GOT3 (cell line): Measurements from ENCODE around the gene XKR8.

Source experiments
- DNase-seq: peaks from one replicate; lab custom pipeline; 2025; ENCODE audit warnings: mixed read lengths; lab: John Stamatoyannopoulos, UW

The XKR8 gene, protein sequence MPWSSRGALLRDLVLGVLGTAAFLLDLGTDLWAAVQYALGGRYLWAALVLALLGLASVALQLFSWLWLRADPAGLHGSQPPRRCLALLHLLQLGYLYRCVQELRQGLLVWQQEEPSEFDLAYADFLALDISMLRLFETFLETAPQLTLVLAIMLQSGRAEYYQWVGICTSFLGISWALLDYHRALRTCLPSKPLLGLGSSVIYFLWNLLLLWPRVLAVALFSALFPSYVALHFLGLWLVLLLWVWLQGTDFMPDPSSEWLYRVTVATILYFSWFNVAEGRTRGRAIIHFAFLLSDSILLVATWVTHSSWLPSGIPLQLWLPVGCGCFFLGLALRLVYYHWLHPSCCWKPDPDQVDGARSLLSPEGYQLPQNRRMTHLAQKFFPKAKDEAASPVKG

DNA sequence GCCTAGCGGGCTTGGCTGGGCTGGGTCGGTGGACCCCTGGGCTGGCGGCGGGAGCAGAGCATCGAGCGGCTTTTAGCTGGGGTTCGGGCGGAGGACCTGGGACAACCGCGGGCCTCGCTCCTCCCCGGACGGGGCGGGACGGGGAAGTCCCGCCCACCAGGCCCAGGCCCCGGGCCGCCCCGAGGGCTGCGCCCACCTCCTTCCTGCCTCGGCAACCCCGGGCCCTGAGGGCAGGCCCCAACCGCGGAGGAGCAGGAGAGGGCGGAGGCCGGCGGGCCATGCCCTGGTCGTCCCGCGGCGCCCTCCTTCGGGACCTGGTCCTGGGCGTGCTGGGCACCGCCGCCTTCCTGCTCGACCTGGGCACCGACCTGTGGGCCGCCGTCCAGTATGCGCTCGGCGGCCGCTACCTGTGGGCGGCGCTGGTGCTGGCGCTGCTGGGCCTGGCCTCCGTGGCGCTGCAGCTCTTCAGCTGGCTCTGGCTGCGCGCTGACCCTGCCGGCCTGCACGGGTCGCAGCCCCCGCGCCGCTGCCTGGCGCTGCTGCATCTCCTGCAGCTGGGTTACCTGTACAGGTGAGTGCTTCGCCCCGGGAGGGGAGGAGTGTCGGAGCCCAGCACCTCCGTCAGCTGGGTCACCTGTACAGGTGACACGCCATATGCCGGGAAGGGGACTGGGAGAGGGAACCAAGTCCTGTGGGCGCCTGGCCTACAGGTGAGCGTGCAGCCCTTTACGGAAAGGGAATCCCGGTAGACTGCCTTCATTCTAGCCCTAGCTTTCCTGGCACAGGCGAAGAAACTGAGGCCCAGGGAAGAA, at the start of gene XKR8:
Gene XKR8, plus strand, starts transcription at position 182 of the 812 bp plus-strand sequence. Its CDS starts 97 bp downstream, at position 279.
- peak; percentile 51 for DNase-seq

DNA sequence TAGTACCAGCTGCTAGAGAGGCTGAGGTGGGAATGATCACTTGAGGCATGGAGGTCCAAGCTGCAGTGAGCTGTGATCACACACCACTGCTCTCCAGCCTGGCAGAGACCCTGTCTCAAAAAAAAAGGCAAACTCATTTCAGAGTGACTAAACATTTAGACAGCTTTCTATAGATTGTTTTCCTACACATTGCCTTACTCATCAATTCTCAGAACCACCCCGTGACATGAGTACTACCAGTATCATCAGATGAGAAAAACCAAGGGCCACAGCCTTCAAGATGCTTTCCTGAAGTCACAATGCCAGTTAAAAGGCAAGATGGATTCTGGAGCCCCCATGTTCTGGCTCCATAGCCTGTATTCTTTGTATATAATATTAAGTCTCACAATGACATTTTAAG, 47.3 kb upstream of the XKR8 start:
- no peak for DNase-seq

DNA sequence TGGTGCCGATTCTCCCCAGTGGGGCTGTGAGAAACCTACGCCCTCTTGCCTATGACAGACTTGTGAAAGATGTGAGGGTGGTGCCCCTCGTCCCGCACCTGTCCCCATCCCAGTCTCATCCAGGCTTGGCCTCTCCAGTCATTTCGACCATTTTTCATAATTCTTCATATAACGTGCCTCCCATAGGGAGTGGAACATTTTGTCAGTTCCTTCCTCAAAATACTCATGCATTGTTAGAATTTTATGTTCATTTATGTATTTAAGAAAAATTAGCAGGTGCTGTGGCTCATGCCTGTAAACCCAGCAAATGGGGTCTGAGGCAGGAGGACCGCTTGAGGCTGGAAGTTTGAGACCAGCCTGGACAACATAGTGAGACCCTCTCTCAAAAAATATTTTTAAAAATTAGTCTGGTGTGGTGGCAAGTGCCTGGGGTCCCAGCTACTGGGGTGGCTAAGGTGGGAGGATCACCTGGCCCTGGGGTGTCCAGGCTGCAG, 44.6 kb upstream of the XKR8 start:
- no peak for DNase-seq

DNA sequence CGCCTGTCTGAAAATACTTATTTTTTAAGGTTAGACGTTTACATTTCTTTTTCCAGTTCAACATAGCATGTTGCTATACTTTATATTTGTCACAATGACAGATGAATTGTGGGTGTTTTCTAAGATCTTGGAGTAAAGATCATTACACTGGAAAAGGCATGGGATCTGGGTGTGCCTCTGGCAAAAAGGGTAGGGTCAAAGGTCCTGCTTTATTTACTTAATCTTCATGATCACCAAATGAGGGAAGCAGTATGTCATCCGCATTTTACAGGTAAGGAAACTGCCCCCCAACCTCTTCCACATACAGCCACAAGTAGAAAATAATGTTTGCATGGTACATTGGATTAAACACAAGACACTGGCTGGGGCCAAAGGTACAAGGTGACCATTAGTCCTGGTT, 37.5 kb upstream of the XKR8 start:
- no peak for DNase-seq

DNA sequence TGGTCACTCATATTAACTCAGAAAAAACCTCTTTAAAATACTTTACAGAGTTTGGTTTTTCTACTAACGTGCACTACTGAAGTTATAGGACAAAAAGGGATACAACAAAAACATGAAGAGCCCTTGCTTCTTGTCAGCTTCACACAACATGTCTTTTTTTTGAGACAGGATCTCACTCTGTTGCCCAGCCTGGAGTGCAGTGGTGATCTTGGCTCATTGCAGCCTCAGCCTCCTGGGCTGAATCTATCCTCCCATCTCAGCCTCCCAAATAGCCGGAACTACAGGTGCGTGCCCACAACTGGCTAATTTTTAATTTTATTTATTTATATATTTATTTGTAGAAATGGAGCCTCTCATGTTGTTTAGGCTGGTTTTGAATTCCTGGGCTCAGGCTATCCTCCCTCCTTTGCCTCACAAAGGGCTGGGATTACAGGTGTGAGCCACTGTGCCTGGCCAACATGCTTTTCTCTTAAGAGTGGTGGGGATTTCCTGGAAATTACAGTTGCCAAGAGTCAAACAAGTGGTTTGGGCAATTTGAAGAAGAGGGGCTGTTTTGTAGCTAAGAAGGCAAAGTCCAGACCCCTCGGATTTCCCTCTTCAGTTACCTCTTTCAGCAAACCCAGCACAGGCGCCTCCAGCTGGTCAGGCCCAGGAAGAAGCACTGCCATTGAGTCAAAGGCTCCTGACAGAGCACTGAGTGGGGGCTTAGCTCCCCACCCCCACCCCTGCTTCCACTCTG, 31.4 kb upstream of the XKR8 start:
- DNase-seq = no peak

DNA sequence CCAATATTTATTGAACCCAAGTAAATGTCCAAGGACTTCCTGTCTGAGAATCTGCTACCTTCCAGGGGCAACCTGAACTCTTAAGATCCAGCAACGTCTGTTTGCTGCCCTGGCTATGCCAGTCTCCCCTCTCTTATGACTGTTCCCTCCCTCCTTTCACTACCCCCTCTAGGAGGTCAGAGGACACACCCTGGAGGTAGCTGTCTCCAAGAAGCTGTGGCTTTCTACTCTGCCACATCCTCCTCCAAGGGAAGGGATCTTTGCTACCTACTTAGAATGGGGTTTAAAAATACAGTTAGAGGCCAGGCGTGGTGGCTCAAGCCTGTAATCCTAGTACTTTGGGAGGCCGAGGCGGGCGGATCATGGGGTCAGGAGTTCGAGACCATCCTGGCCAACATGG, 28.6 kb upstream of the XKR8 start:
- DNase-seq = no peak

DNA sequence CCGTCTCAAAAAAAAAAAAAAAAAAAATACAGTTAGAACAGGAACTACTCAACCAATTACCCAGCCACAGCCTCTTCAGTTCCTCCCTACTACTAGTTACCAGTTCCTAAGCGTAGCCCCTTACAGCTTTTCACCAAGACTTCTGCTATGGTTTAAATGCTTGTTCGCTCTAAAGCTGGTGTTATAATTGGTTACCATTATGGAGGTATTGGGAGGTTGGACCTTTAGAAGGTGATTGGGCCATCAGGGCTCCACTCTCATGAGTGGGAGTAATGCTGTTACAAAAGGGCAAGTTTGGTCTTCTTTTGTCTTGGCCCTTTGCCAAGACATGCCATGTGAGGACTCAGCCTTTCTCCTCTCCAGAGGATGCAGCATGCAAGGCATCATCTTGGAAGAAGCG, 28.0 kb upstream of the XKR8 start:
- no peak for DNase-seq

DNA sequence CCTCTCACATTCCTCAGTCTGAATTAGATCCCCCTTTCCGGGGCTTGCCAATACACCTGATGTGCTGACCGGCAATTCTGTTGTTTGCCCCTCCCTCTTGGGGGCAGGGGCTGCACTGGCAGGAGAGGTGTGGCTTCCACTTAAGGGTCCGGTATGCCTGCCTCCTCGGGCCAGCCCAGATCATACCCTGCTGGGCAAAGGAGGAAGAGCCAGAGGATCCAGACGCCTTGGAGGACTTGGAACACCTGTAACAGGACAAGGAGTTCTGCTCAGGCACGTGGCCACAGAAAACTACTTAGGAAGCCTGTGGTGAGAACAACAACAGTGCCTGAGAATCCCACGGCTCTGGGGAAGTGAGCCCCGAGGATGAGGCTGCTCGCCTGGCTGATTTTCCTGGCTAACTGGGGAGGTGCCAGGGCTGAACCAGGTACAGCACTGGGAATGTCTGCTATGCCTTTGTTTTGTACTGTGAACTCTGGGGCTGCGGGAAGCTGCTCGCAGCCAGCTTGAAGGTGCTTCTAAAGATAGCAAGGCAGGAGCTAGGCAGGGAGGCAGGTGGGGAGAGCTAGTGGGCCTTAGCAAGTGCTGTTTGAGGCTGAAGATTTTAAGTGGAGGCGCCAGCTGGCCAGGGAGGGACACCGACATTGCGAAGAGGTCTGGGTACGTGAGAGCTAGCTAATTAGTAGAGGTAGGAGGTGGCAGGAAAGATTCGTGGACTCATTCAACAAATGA, 24.8 kb upstream of the XKR8 start, which contains the start of gene SMPDL3B:
Gene SMPDL3B, plus strand, starts transcription at position 183 of the 732 bp plus-strand sequence. Its CDS starts 184 bp downstream, at position 367.
- no peak for DNase-seq

DNA sequence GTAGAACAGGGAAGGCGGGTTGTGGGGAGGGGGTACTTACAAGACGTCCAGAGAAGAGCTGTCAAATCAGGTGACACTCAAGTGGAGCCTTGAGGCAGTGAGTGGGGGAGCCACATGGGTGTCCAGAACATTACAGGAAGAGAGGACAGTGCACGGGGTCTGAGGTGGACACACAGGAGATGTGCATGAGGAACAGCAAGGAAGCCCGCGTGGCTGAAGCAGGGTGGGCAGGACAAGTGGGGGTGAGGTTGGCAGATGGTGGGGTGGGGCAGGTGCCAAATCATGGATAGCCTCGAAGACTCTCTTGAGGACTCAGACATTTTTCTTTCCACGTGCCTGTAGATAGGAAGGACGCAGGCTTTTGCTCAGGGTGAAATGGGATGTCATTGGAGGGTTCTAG, 24.1 kb upstream of the XKR8 start:
- DNase-seq = no peak

DNA sequence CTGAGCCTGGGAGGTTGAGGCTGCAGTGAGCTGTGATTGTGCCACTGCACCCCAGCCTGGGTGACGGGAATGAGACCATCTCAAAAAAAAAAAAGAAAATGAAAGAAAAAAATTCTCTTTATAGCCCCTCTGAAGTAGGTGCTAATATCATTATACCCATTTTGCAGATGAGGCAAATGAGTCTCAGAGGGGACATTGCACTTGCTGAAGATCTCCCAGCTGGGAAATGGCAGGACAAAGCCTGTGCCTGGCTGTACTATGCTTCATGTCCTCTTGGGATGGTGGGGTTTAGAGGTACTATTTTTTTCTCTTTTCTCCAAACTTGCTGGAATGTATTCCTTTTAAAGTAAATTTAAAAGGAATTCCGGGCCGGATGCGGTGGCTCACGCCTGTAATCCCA, 23.4 kb upstream of the XKR8 start:
- DNase-seq = no peak

DNA sequence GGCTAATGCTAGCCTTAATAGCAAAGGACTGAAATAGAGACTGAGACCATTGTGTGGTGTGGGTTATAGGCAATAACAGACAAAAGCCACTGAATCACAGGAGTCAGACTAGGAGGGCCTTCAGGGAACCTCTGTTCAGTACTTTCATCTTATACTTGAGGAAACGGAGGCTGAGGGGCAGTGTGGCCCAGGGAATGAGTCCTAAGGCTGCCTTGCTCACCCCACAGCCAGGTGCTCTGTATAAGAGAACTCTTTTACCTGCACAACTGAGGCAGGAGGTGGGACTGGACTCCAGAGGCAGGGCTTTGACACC, 22.3 kb upstream of the XKR8 start:
- no peak for DNase-seq

DNA sequence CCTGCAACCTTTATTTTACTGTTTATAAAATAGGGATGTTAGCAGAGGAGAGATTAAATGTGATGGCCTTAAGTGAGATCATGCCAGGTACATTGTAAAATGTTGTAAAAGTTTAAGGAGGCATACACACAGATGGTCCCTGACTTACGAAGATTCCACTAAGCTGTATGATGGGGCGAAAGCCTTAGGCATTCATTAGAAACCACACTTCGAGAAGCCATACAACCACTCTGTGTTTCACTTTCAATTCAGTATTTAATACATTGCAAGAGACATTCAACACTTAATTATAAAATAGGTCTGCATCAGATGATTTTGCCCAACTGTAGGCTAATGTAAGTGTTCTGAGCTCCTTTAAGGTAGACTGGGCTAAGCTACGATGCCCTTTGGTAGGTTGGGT, 21.3 kb upstream of the XKR8 start:
- DNase-seq = no peak

DNA sequence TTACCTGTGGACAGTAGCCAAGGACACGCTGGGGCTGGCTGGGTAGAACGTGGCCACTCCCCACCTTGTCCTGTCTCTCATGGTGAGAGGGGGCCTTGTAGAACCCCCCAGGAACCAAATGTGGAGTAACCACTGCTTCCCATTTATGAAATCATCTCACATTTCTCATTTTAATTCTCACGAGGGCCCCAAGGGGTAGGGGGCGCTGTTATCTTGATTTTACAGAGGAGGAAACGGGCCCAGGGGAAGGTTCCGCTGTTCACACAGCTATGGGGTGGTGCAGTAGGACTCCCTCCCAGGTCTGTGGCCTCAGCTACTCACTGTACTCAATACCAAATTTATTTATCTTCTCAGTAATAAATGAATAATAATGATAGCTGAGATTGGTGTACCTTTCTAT, 19.5 kb upstream of the XKR8 start:
- DNase-seq = no peak

DNA sequence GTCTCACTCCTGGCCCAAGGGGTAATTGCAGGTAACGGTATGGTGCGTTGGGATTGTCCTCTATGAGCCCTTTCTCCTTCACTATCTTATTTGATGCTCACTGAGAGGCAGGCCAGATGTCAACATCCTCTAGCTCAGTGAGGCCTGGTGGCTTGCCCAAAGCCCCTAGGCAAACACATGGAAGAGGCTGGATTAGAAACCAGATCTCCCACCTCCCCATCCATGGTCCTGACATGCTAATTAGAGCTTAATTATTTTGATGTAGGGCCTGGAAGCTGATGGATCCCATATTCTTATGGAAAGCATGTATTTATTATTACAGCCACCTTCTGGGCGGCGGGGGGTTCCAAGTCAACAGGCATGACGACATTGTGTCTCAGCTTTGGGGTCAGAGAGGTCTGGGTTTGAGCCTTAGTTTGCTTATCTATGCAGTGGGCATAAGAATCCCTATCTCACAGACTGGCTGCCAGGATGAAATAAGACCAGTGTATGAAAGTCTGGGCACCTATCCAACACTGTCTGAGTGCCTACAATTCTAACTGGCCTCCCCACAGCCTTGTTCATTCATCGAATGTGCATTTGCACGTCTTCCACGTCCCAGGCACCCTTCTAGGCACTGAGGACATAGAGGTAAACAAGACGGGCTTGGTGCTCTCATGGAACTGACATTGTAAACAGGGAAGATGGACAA, 18.8 kb upstream of the XKR8 start:
- no peak for DNase-seq

DNA sequence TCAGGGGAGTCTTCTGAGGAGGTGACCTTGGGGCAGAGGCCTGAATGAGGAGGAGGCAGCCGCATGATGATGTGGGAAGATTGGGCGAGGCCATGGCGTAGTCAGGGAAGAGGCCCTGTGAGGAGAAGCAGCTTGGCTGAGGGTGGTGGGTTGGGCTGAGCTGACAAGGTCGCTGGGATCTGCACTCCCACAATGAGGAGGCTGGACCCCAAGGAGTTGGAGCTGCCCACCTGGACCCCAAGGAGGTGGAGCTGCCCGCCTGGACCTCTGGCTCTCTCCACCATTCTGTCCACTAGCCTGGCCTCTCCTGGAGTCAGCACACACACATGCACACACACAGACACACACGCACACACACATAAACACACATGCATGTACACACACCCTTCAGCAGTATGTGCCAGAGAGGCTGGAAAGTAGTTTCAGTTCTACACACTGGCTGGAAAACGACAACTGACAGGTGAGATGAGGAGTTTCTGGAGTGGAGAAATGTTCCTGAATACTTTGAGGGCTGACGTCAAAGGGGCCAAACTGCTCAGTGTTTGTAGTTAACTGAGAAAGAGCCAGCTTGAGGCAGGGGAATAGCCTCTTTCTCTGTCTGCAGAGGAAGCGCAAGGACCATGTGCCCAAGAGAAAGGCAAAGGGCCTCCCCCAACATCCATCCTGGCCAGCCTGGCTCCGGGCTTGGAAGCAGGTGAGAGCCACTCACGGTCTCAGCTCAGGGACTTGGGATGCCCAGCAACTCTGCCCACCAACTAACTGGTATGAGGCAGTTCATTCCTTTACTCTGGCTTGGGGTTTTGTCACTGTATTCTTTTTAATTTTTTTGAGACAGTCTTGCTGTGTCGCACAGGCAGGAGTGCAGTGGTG, 17.9 kb upstream of the XKR8 start:
- DNase-seq = no peak

DNA sequence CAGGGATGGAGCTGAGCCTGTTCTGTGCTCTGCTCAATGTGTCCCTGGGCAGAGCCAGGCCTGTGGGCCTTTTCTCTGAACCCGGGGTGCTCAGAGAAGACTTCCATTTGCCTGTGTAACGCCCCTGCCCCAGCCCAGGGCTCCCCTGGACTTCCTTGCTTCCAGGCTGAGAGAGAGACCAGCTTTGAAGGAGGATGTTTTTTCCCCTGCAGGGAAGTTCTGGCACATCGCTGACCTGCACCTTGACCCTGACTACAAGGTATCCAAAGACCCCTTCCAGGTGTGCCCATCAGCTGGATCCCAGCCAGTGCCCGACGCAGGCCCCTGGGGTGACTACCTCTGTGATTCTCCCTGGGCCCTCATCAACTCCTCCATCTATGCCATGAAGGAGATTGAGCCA, 14.8 kb upstream of the XKR8 start:
- no peak for DNase-seq

DNA sequence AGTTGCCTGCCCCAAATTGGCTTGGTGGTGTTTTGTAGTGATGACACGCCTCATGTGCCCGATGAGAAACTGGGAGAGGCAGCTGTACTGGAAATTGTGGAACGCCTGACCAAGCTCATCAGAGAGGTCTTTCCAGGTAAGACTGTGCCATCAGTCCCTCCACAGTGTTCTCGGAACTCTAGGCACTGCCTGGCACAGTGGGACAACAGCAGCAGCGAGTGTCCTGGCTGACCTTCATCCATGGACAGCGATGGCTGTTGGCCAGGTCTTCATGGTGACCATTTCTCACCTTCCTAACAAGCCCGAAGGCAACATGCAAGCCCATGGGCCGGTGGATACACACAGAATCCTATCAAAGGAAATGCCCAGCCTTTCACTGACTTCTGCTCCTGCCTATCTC, 10.7 kb upstream of the XKR8 start:
- no peak for DNase-seq

DNA sequence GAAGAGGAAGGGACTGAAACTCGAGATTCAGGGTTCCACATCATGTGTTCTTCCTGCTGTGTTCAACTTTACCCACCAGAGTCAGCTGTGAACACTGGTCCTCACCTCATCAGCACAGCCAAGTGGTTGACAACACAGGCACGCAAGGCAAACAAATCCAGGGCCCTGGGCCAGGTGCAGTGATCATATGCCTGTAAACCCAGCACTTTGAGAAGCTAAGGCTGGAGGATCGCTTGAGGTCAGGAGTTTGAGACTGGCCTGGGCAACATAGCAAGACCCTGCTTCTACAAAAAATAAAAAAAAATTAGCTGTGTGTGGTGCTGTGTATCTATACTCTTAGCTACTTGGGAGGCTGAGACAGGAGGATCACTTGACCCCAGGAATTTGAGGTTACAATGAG, 8.4 kb upstream of the XKR8 start:
- no peak for DNase-seq

DNA sequence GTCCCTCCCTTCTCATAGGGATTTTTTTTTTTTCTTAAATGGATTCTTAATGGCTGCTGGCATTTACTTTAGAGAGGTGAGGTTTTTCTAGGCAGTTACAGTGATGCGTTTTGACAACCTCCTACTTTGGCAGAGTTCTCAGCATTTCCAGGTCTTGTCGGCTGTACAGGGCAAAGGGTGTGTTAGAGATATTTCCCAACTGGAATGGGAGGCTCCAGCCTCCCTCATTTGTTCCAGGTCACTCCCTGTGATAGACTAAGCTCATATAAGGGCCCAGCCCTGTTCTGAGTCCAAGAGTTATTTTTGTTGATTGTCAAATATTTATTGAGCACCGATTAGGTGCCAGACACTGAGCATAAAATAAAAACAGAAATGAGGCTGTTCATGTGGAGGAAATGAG, 7.6 kb upstream of the XKR8 start:
- DNase-seq = no peak

DNA sequence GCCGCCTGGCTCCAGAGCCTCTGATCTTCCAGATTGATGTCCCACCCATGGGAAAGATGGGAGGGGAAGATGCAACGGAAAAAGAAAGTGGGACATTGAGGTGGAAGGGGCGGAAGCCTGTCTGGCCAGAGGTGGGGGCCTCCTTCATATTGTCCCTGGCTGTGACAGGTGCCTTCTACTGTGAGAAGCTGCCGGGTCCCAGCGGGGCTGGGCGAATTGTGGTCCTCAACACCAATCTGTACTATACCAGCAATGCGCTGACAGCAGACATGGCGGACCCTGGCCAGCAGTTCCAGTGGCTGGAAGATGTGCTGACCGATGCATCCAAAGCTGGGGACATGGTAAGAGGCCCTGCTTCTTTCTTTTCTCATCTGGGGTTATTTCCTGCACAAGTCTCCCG, 5.6 kb upstream of the XKR8 start:
- DNase-seq = no peak
